Kidney epithelial cell (primary cell): ENCODE results near the gene RNPEPL1. TPM values are rescaled to one million over a fixed set of nuclear protein-coding genes. Genes with fewer than 3 reads are reported as not detected.

Experiments
- DNase-seq: peaks from one replicate; pipeline ENCODE4 v3.0.0-alpha.2; 2010; ENCODE audit warnings: low read depth
- H3K27me3 ChIP-seq: 2 replicates; pipeline ENCODE4 v1.6.0; 2011; ENCODE audit warnings: low read length; ENCODE audit not compliant: control insufficient read depth, insufficient read depth
- H3K36me3 ChIP-seq: 2 replicates; pipeline ENCODE4 v1.5.1; 2011; ENCODE audit warnings: low read length; ENCODE audit not compliant: control insufficient read depth, insufficient read depth
- H3K4me3 ChIP-seq: 2 replicates; pipeline ENCODE4 v1.5.1; 2011; ENCODE audit warnings: low read depth, mild to moderate bottlenecking, control low read depth, low read length
- CTCF ChIP-seq: IDR thresholded peaks from 2 replicates; pipeline ENCODE4 v1.5.1; 2011; ENCODE audit warnings: mild to moderate bottlenecking, moderate library complexity, low read length, control low read depth, inconsistent platforms; ENCODE audit not compliant: insufficient read depth, poor library complexity, severe bottlenecking
- total RNA-seq: library from RNA; depleted of rRNA; stranded (reverse); fragments of >200 nt; gene quantifications from 2 replicates; pipeline ENCODE4 v1.2.3, GENCODE V29; 2015

RNPEPL1 gene
- total RNA-seq, 1 donor from 2014 or later = 91.3 TPM

- Histone ChIP-seq H3K36me3 (no peaks in the 10 kb centered on the region), H3K4me3 (peak within 1 kb of the TSS; percentile 41), H3K27me3 (peaks cover 2% of the 10 kb centered on the region)
- TF ChIP-seq CTCF = no peak
- DNase-seq = no peak
Measured at GRCh38 chr2:240557808-240558207, 10.5 kb upstream of the RNPEPL1 start, which contains the start of gene ANKMY1. Gene ANKMY1 (minus strand): TSS chr2:240557988. CDS start chr2:240557335, 653 bp downstream.

- no peak for DNase-seq
- Histone ChIP-seq H3K4me3 (no peak overlapping the region), H3K36me3 (no peaks in the 10 kb centered on the region), H3K27me3 (peaks cover 2% of the 10 kb centered on the region)
- no peak for TF ChIP-seq CTCF
Measured at GRCh38 chr2:240558236-240558761, 10.0 kb upstream of the RNPEPL1 start.

GRCh38 chr2:240559286-240559685 is 9.0 kb upstream of the RNPEPL1 start:
- peaks cover 2% of the 10 kb centered on the region for H3K27me3 ChIP-seq
- no peak overlapping the region for H3K4me3 ChIP-seq
- no peak for TF ChIP-seq CTCF
- no peaks in the 10 kb centered on the region for H3K36me3 ChIP-seq
- no peak for DNase-seq

DNA sequence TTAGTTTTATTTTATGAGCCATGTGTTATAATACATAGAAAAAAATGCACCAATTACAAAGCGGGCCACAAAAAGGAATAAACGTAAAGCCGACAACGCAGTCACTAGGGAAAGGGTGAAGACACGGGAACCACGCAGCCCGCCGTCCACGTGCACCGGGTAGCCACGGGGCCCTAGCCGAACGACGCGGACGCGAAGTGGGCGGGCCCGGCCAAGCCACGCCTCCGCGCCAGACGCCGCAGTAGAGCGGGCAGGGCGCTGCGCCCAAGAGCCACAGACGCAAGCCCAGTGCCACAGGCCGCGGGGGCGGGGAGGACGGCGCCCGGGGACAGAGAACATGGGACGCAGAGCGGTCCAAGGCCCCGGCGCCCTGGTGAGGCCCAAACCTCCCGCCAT is 8.2 kb upstream of the RNPEPL1 start, which contains the start of gene DUSP28:
Gene DUSP28 (plus strand): TSS at position 274 of the 396 bp plus-strand sequence. CDS start 328 bp downstream, outside the sequence.
- H3K36me3 ChIP-seq = no peaks in the 10 kb centered on the region
- H3K4me3 ChIP-seq = peak within 1 kb of the TSS; percentile 80
- no peak for TF ChIP-seq CTCF
- peaks cover 2% of the 10 kb centered on the region for H3K27me3 ChIP-seq
- no peak for DNase-seq

GRCh38 chr2:240560480-240561324 is 7.6 kb upstream of the RNPEPL1 start:
- peak; percentile 34 for TF ChIP-seq CTCF
- DNase-seq = peak; percentile 80

More at GRCh38 chr2:240560480-240561324, 7.6 kb upstream of the RNPEPL1 start:
- no peaks in the 10 kb centered on the region for H3K36me3 ChIP-seq
- peak overlapping the region; percentile 80 for H3K4me3 ChIP-seq
- H3K27me3 ChIP-seq = peaks cover 2% of the 10 kb centered on the region
